Skin epidermis (tissue), 12 donors: ENCODE results near the gene SLC11A1.
A peak's percentile ranks its signal among the peaks of the same experiment; 100 is the strongest.

ENCODE experiments used
- H3K27ac ChIP-seq, 21 experiments: fragments of 200-600 bp; sonication (generic) in 11 of 21; one replicate each; pipeline ENCODE4 v1.5.0; 2020; ENCODE audit warnings: mild to moderate bottlenecking in 3 of 21, inconsistent platforms in 2 of 21, moderate library complexity in 2 of 21
- H3K4me3 ChIP-seq, 7 experiments: fragments of 200-600 bp; sonication (generic) in 2 of 7; one replicate each; pipeline ENCODE4 v1.5.0; 2020; ENCODE audit warnings: inconsistent platforms in 2 of 7, mild to moderate bottlenecking in 2 of 7, moderate library complexity in 1 of 7

The SLC11A1 gene

DNA sequence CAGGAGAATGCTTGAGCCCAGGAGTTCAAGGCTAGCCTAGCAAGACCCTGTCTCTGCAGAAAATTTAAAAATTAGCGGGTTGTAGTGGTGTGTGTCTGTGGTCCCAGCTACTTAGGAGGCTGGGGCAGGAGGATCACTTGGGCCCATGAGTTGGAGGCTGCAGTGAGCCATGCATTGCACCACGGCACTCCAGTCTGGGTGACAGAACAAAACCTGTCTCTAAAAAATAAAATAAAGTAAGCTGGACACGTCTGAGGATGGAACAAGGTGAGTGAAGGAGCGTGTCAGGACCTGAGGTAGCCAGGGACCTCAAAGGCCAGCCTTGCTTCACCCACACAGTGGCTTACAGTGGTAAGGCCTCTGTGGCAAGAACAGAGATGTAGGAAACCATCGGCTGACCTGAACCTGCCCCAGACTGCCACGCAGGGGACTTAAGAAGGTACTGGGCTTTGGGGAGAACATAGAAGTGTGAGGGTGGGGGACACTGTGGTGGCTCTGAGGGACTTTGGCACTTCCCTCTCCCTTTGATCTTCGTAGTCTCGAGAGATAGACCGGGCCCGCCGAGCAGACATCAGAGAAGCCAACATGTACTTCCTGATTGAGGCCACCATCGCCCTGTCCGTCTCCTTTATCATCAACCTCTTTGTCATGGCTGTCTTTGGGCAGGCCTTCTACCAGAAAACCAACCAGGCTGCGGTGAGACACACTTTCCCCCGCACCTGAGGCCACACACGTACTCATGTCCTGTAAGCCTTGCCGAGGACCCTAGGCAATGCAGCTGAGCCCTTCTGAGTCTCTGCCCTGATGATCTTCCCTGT lies 7.5 kb downstream of the SLC11A1 start:
- Histone ChIP-seq H3K4me3 (no peak overlapping the region), H3K27ac (no peak overlapping the region)

GRCh38 chr2:218391202-218391601 lies 9.1 kb downstream of the SLC11A1 start:
- Histone ChIP-seq H3K4me3 (no peak overlapping the region), H3K27ac (no peak overlapping the region)

DNA sequence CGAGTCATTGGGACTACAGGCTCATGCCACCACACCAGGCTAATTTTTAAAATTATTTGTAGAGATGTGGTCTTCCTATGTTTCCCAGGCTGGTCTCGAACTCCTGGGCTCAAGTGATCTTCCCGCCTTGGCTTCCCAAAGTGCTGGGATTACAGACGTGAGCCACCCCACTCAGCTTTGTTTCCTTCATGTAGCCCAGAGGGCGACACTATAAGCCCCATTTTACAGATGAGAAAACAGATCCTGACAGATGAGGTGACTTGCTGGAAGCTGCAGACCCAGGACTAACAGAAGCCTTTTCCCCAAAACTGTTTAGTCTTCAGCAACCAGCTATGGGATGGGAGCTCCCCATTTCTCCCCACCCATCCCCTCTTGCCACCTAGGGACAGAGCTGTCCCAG lies 10.4 kb downstream of the SLC11A1 start:
- Histone ChIP-seq H3K27ac (peak overlapping the region in 1 of 21 experiments; percentile 0), H3K4me3 (no peak overlapping the region)

- peak overlapping the region in 1 of 21 experiments; percentile 0 for H3K27ac ChIP-seq
- no peak overlapping the region for H3K4me3 ChIP-seq
Observed at GRCh38 chr2:218392891-218393462, 10.9 kb downstream of the SLC11A1 start.

- H3K27ac ChIP-seq: no peak overlapping the region
- H3K4me3 ChIP-seq: no peak overlapping the region
Observed at GRCh38 chr2:218393750-218394290, 11.7 kb downstream of the SLC11A1 start.

- H3K4me3 ChIP-seq: no peak overlapping the region
- peak overlapping the region in 2 of 21 experiments; percentile 8 to 99 for H3K27ac ChIP-seq
Observed at GRCh38 chr2:218394298-218395089, 12.4 kb downstream of the SLC11A1 start.

DNA sequence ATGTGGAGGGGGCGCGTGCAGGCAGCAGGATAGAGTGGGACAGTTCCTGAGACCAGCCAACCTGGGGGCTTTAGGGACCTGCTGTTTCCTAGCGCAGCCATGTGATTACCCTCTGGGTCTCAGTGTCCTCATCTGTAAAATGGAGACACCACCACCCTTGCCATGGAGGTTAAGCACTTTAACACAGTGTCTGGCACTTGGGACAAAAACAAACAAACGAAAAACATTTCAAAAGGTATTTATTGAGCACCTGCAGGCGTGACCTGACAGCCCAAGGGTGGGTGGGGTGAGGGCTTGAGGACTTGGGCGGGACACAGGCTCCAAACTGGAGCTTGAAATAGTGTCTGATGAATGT lies 13.0 kb downstream of the SLC11A1 start:
- Histone ChIP-seq H3K4me3 (peak overlapping the region in 1 of 7 experiments; percentile 90), H3K27ac (peak overlapping the region in 7 of 21 experiments; percentile 98 to 100 (median 100))

DNA sequence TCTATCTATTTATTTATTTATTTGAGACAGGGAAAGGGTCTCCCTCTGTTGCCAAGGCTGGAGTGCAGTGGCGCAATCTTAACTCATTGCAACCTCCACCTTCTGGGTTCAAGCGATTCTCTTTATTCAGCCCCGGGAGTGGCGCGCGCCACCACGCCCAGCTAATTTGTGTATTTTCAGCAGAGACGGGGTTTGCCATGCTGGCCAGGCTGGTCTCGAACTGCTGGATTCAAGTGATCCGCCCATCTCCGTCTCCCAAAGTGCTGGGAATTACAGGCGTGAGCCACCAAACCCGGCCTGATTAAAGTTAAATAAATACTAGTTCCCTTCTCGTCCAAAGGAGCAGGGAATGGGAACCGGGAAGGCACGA lies 13.4 kb downstream of the SLC11A1 start:
- H3K4me3 ChIP-seq: peak overlapping the region; percentile 73 to 99 (median 89)
- H3K27ac ChIP-seq: peak overlapping the region in 20 of 21 experiments; percentile 95 to 100 (median 99)

DNA sequence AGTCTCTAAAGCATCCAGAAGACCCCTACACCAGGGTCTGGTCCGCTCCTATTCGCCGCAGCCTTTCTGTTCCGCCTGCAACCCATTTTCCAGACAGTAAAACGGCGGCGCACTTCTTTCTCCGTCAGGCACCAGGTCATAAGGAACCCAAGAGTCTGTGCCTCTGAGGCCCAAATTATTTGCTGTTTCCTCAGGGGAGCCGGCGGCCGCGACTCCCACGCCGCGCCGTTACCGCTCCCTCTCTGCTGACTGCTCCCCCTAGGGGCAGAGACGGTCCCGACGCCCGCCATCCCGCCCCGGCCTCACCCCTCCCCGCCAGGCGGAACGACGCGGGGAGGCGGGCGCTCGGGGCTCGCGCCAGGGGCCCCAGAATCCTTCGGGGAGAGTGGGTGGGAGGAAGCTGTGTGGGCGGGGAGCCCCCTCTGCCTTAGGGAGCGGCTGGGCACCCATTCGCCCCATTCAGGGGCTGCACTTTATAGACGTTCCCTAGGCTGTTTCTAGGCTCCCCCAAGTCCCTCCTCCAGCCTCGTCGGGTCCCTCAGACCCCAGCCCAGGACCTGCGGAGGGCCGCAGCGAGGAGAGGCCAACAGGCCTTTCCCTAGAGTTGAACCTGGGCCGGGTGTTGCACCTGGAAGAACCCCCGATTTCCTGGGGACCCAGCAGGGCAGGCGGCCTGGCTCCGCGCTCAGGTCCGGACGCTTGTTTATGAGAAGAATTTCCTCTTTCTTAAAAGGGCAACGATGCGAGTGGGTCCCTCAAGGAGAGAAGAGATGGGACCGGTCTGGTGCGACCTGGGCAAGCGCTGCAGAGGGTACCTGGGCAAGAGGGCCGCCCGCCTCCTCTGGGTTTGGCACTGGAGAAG lies 14.0 kb downstream of the SLC11A1 start:
- H3K27ac ChIP-seq: peak overlapping the region; percentile 7 to 100 (median 99)

GRCh38 chr2:218396688-218397462 lies 14.8 kb downstream of the SLC11A1 start:
- peak overlapping the region; percentile 73 to 99 (median 89) for H3K4me3 ChIP-seq
- H3K27ac ChIP-seq: peak overlapping the region; percentile 31 to 100 (median 99)

More for the DNA sequence above, 14.0 kb downstream of the SLC11A1 start:
- peak overlapping the region; percentile 73 to 99 (median 89) for H3K4me3 ChIP-seq

DNA sequence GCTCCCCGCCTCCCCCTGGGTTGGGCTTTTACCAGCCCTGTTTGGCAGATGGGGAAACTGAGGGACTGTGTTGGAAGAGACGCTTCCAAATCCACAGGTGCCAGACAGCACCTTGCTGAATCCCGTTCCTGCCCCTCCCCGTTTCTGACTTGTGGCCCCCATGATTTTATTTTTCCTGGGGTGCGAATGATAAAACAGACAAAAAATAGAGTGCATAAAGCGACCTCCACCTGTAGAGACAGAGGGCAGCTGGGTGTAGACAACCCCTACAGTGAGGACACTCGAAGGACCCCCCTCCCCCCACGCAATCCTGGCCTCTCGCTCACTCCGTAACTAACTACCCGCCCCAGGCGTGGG lies 15.4 kb downstream of the SLC11A1 start:
- H3K27ac ChIP-seq: peak overlapping the region; percentile 31 to 100 (median 99)
- peak overlapping the region; percentile 73 to 99 (median 89) for H3K4me3 ChIP-seq

- H3K27ac ChIP-seq: peak overlapping the region; percentile 69 to 100 (median 99)
- peak overlapping the region; percentile 73 to 99 (median 89) for H3K4me3 ChIP-seq
Observed at GRCh38 chr2:218397820-218398436, 15.9 kb downstream of the SLC11A1 start.

- Histone ChIP-seq H3K27ac (peak overlapping the region; percentile 69 to 100 (median 99)), H3K4me3 (peak overlapping the region; percentile 73 to 99 (median 89))
Observed at GRCh38 chr2:218398437-218399390, 16.6 kb downstream of the SLC11A1 start.

GRCh38 chr2:218399391-218400166 lies 17.5 kb downstream of the SLC11A1 start, which contains the start of gene CTDSP1:
CTDSP1 (plus strand) TSS chr2:218399868; CDS start chr2:218400091, 223 bp downstream.
- H3K4me3 ChIP-seq: peak within 1 kb of the TSS; percentile 73 to 99 (median 89)
- peak within 1 kb of the TSS; percentile 69 to 100 (median 99) for H3K27ac ChIP-seq

DNA sequence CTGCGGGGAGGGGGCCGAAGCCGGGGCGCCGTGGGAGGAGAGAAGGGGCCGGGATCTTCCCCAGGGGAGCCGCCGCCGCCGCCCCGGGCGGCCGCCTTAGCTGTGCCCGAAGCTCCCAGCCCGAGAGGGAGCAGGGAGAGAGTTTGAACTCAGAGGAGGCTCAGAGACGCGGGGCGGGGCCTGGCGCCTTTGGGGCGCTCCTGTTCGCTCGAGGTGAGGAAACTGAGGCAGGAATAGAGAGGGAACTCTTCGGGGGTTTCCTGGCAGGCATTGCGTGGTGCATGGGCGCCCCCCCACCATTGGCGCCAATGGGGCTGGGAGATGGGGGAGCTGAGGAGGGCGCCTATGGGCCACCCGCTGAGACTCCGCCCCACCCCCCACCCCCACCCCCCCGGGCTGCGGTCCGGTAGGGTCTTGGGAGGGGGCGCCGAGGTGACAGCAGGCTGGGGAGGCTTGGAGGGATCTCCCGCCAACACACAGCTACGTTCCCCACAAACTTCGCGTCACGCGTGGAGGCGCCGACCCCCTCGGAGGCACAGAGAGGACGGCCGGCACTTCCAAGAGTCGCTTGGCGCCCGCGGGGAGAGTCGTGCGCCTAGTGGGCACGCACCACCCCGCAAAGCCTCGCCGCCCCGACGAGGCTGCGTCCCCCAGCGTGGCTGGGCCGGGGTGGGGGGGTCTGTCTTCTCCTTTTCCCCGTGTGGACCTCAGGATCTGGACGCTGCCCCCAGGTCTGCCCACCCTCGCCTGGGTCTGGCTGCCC lies 18.3 kb downstream of the SLC11A1 start:
- Histone ChIP-seq H3K4me3 (peak overlapping the region; percentile 73 to 99 (median 89)), H3K27ac (peak overlapping the region; percentile 69 to 100 (median 99))
